Measurements from ENCODE around the gene RAD51B. TPM values are rescaled to one million over a fixed set of nuclear protein-coding genes. Genes with fewer than 3 reads are reported as not detected.
A peak's percentile ranks its signal among the peaks of the same experiment; 100 is the strongest.

The RAD51B gene
- total and polyA plus RNA-seq, 2 donors (not counting 1 experiment from before 2014, with no cell fraction given), result 4.6 to 16.3 TPM

DNA sequence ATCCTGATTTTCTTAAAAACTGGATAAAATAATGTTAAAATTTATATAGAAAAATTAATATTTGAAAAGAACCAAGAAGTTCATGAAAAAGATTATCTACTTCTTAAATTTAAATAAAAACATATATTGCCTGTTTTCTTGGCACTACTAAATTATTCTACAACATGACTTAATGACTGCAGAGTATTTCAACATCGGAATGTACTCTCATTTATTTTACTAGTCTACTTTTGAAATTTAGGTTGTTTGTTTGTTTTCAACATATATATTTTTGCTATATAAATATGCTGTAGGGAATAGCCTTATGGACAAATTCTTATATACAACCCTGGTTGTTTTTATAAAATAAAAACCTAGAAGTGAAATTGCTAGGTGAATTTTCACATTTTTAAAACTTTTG lies 231.6 kb downstream of the RAD51B start:
- Histone ChIP-seq H3K27ac (ENCODE audit: insufficient read depth, low read length) (no peak overlapping the region), H3K79me2 (ENCODE audit: control insufficient read depth, insufficient read depth, low read length) (no peaks in the 10 kb centered on the region), H3K9ac (ENCODE audit: insufficient read depth, low read length) (no peak overlapping the region), H3K4me1 (ENCODE audit: control insufficient read depth, extremely low read depth, insufficient read depth, low read length) (no peaks in the 10 kb centered on the region), H3K27me3 (ENCODE audit: control insufficient read depth, insufficient read depth, low read length) (no peaks in the 10 kb centered on the region), H3K9me3 (ENCODE audit: control insufficient read depth, insufficient read depth, low read depth, low read length) (no peaks in the 10 kb centered on the region), H3K4me2 (ENCODE audit: extremely low read depth, insufficient read depth, low read length) (no peak overlapping the region), H3K4me3 (replicated peaks in 1 of 4; ENCODE audit: control extremely low read depth in 1 of 4, insufficient read depth in 1 of 4, low read depth in 3 of 4, low read length in 4 of 4) (no peak overlapping the region), H4K20me1 (ENCODE audit: control insufficient read depth, extremely low read depth, insufficient read depth, low read length) (no peaks in the 10 kb centered on the region), H3K36me3 (ENCODE audit: control insufficient read depth, insufficient read depth, low read length) (no peaks in the 10 kb centered on the region), H2AFZ (ENCODE audit: low read length) (no peak overlapping the region)
- DNase-seq (ENCODE audit: low read depth in 2 of 2), result peak in 1 of 2 donors; percentile 15
- TF ChIP-seq, protein P1, sequence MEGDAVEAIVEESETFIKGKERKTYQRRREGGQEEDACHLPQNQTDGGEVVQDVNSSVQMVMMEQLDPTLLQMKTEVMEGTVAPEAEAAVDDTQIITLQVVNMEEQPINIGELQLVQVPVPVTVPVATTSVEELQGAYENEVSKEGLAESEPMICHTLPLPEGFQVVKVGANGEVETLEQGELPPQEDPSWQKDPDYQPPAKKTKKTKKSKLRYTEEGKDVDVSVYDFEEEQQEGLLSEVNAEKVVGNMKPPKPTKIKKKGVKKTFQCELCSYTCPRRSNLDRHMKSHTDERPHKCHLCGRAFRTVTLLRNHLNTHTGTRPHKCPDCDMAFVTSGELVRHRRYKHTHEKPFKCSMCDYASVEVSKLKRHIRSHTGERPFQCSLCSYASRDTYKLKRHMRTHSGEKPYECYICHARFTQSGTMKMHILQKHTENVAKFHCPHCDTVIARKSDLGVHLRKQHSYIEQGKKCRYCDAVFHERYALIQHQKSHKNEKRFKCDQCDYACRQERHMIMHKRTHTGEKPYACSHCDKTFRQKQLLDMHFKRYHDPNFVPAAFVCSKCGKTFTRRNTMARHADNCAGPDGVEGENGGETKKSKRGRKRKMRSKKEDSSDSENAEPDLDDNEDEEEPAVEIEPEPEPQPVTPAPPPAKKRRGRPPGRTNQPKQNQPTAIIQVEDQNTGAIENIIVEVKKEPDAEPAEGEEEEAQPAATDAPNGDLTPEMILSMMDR (conservative IDR thresholded peaks at IDR 0.05 in 1 of 2, IDR thresholded peaks at IDR 0.05 in 1 of 2; ENCODE audit: low read depth in 1 of 2, low read length in 2 of 2), result no peak
- TF ChIP-seq EZH2 (IDR thresholded peaks at IDR 0.05; ENCODE audit: low read length, missing control alignments), result no peak

DNA sequence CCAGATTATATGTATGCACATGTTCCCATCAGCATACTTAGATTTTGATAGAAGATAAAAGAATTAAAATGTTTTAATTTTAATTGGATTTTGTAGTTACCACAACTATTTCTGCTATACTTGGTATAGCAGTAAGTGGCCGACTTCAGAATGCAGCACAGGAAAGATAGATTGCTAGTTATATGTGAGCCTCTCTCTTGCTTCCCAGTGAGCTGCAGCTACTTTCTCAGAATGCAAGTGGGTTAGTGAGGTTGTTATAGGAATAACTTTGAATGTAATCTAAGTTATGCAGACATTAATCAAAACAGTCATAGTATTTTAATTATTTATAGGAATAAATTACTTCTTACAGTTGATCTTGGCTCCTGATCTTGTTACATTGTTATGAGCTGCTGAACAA lies 240.6 kb downstream of the RAD51B start:
- no peaks in the 10 kb centered on the region for H3K79me2 ChIP-seq (ENCODE audit: control insufficient read depth, insufficient read depth, low read length)
- H3K9ac ChIP-seq (ENCODE audit: insufficient read depth, low read length), result no peak overlapping the region
- H3K4me3 ChIP-seq (replicated peaks in 1 of 4; ENCODE audit: control extremely low read depth in 1 of 4, insufficient read depth in 1 of 4, low read depth in 3 of 4, low read length in 4 of 4), result no peak overlapping the region
- no peak for TF ChIP-seq EZH2 (IDR thresholded peaks at IDR 0.05; ENCODE audit: low read length, missing control alignments)
- TF ChIP-seq, protein P1 (conservative IDR thresholded peaks at IDR 0.05 in 1 of 2, IDR thresholded peaks at IDR 0.05 in 1 of 2; ENCODE audit: low read depth in 1 of 2, low read length in 2 of 2), result no peak
- DNase-seq (ENCODE audit: low read depth in 2 of 2), result peak in 1 of 2 donors; percentile 29
- no peaks in the 10 kb centered on the region for H3K9me3 ChIP-seq (ENCODE audit: control insufficient read depth, insufficient read depth, low read depth, low read length)
- H3K27ac ChIP-seq (ENCODE audit: insufficient read depth, low read length), result no peak overlapping the region
- no peaks in the 10 kb centered on the region for H3K27me3 ChIP-seq (ENCODE audit: control insufficient read depth, insufficient read depth, low read length)
- no peak overlapping the region for H3K4me2 ChIP-seq (ENCODE audit: extremely low read depth, insufficient read depth, low read length)
- H3K36me3 ChIP-seq (ENCODE audit: control insufficient read depth, insufficient read depth, low read length), result no peaks in the 10 kb centered on the region
- no peaks in the 10 kb centered on the region for H4K20me1 ChIP-seq (ENCODE audit: control insufficient read depth, extremely low read depth, insufficient read depth, low read length)
- H3K4me1 ChIP-seq (ENCODE audit: control insufficient read depth, extremely low read depth, insufficient read depth, low read length), result no peaks in the 10 kb centered on the region
- H2AFZ ChIP-seq (ENCODE audit: low read length), result no peak overlapping the region

DNA sequence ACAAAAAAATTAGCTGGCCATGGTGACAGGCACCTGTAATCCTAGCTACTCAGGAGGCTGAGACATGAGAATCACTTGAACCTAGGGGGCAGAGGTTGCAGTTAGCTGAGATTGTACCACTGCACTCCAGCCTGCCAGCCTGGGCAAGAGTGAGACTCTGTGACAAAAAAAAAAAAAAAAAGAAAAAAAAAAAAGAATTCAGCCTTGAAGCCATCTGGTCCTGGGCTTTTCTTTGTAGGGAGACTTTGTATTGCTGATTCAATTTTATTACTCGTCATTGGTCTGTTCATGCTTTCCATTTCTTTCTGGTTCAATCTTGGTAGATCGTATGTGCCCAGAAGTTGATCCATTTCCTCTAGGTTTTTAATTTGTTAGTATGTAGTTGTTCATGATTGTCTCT lies 243.1 kb downstream of the RAD51B start:
- Histone ChIP-seq H3K27me3 (ENCODE audit: control insufficient read depth, insufficient read depth, low read length) (no peaks in the 10 kb centered on the region), H3K9ac (ENCODE audit: insufficient read depth, low read length) (no peak overlapping the region), H4K20me1 (ENCODE audit: control insufficient read depth, extremely low read depth, insufficient read depth, low read length) (no peaks in the 10 kb centered on the region), H3K27ac (ENCODE audit: insufficient read depth, low read length) (no peak overlapping the region), H2AFZ (ENCODE audit: low read length) (no peak overlapping the region), H3K9me3 (ENCODE audit: control insufficient read depth, insufficient read depth, low read depth, low read length) (no peaks in the 10 kb centered on the region), H3K4me1 (ENCODE audit: control insufficient read depth, extremely low read depth, insufficient read depth, low read length) (no peaks in the 10 kb centered on the region), H3K36me3 (ENCODE audit: control insufficient read depth, insufficient read depth, low read length) (no peaks in the 10 kb centered on the region), H3K79me2 (ENCODE audit: control insufficient read depth, insufficient read depth, low read length) (no peaks in the 10 kb centered on the region), H3K4me2 (ENCODE audit: extremely low read depth, insufficient read depth, low read length) (no peak overlapping the region), H3K4me3 (replicated peaks in 1 of 4; ENCODE audit: control extremely low read depth in 1 of 4, insufficient read depth in 1 of 4, low read depth in 3 of 4, low read length in 4 of 4) (no peak overlapping the region)
- no peak for DNase-seq (ENCODE audit: low read depth in 2 of 2)
- TF ChIP-seq, protein P1 (conservative IDR thresholded peaks at IDR 0.05 in 1 of 2, IDR thresholded peaks at IDR 0.05 in 1 of 2; ENCODE audit: low read depth in 1 of 2, low read length in 2 of 2), result no peak
- no peak for TF ChIP-seq EZH2 (IDR thresholded peaks at IDR 0.05; ENCODE audit: low read length, missing control alignments)
